ENCODE results near the gene MECP2.

MECP2 gene

DNA sequence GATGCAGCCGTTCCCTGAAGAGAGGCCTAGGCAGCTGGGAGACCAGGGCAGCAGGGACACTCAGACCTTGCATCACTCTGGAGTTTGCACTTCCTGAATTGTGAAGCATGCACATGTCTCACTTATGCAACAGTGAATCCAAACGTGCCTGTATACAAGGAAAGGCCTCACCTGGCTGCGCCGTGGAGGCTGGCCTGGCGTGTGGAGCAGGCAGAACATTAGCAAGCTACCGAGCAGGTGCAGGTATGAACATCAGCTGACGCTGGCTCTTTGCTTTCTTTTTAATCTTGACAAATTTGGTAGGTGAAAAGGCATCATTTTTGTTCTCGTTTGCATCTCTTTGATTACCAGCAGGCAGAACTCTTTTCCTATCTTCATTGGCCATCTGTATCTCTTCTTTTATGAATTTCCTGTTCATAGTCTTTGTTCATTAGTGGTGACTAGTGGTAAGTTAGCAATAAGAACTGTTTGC, 40.7 kb downstream of the MECP2 start:
- Mint-ChIP-seq H3K9me3 (no peaks in the 10 kb centered on the region), H3K4me1 (peaks cover 62% of the 10 kb centered on the region), H3K27ac (peak overlapping the region in 1 of 2 donors; percentile 92), H3K27me3 (no peaks in the 10 kb centered on the region), H3K4me3 (peak overlapping the region; percentile 40 to 49)
- ATAC-seq: no peak
- DNase-seq: no peak

GRCh38 chrX:154051201-154051810, 46.2 kb downstream of the MECP2 start:
- ATAC-seq (peak; percentile 69), DNase-seq (peak; percentile 40 to 46)
- no peaks in the 10 kb centered on the region for H3K9me3 Mint-ChIP-seq
- no peak overlapping the region for H3K4me3 Mint-ChIP-seq
- H3K27ac Mint-ChIP-seq: peak overlapping the region in 1 of 2 donors; percentile 57
- H3K4me1 Mint-ChIP-seq: peaks cover 47% of the 10 kb centered on the region
- H3K27me3 Mint-ChIP-seq: no peaks in the 10 kb centered on the region

- ATAC-seq: no peak
- Mint-ChIP-seq H3K4me3 (no peak overlapping the region), H3K4me1 (peaks cover 49% of the 10 kb centered on the region), H3K9me3 (no peaks in the 10 kb centered on the region), H3K27ac (peak overlapping the region in 1 of 2 donors; percentile 87), H3K27me3 (no peaks in the 10 kb centered on the region)
- DNase-seq: no peak
These were observed 47.4 kb downstream of the MECP2 start for GRCh38 chrX:154050113-154050495.

GRCh38 chrX:154049209-154050112, 48.1 kb downstream of the MECP2 start:
- H3K27ac Mint-ChIP-seq: peak overlapping the region in 1 of 2 donors; percentile 87

GRCh38 chrX:154048398-154048797, 49.1 kb downstream of the MECP2 start:
- DNase-seq (no peak), ATAC-seq (no peak)
- Mint-ChIP-seq H3K27me3 (no peaks in the 10 kb centered on the region), H3K4me1 (peaks cover 49% of the 10 kb centered on the region), H3K4me3 (no peak overlapping the region), H3K9me3 (no peaks in the 10 kb centered on the region), H3K27ac (no peak overlapping the region)

More at GRCh38 chrX:154049209-154050112, 48.1 kb downstream of the MECP2 start:
- H3K9me3 Mint-ChIP-seq: no peaks in the 10 kb centered on the region
- DNase-seq (no peak), ATAC-seq (no peak)
- no peak overlapping the region for H3K4me3 Mint-ChIP-seq
- H3K4me1 Mint-ChIP-seq: peaks cover 49% of the 10 kb centered on the region
- no peaks in the 10 kb centered on the region for H3K27me3 Mint-ChIP-seq

DNA sequence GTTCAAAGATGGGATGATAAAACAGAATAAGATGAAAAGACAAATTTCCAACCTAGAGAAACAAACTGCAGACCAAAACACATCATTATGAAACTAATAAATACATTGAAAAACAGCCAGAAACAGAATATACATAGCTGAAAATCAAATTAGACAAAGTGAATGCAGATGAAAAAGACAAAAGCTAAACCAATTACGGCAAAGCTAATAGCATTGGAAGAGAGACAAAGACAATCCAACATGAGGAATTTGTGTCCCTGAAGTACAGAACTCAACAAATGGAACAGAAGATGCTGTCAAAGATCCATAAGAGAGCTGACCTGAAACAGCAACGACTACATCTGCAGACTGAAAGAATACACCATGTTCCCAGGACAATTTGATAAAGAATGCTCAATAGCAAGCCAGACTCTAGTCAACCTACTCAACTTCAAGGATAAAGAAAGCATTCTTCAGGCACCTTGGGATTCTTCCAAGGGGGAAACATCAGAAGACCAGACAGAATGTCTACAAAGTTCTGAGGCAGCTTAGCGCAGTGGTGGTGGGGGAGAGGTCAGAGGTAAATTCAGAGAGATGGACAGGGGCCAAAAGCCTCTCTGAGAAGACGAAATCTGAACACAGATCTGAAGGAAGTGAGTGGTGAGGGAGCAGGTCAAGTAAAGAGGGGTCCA, 50.4 kb downstream of the MECP2 start:
- ATAC-seq: no peak
- Mint-ChIP-seq H3K27me3 (no peaks in the 10 kb centered on the region), H3K4me3 (no peak overlapping the region), H3K9me3 (no peaks in the 10 kb centered on the region), H3K4me1 (peaks cover 52% of the 10 kb centered on the region), H3K27ac (peak overlapping the region in 1 of 2 donors; percentile 51)
- DNase-seq: no peak

- H3K4me3 Mint-ChIP-seq: no peak overlapping the region
- H3K4me1 Mint-ChIP-seq: peaks cover 52% of the 10 kb centered on the region
- H3K27me3 Mint-ChIP-seq: no peaks in the 10 kb centered on the region
- H3K27ac Mint-ChIP-seq: peak overlapping the region in 1 of 2 donors; percentile 76
- DNase-seq: no peak
- no peaks in the 10 kb centered on the region for H3K9me3 Mint-ChIP-seq
- ATAC-seq: no peak
These were observed 51.3 kb downstream of the MECP2 start for GRCh38 chrX:154046031-154046781.

DNA sequence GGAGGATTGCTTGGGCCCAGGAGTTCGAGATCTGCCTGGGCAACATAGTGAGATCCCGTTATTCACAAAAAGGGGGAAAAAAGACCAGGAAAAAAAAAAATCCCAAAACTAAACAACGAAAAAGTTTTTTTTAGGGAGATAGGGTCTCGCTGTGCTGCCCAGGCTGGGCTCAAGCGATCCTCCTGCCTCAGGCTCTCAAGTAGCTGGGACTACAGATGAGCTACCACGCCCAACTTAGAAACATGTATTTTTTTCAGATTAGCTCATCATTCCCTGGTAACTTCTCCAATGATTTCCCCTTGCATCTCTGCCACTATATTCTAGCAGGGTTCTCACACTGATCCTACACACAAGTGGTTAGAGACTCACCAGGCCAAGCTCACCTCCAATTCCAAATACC, 53.4 kb downstream of the MECP2 start:
- Mint-ChIP-seq H3K4me1 (peaks cover 52% of the 10 kb centered on the region), H3K27me3 (no peaks in the 10 kb centered on the region), H3K9me3 (no peaks in the 10 kb centered on the region), H3K4me3 (no peak overlapping the region), H3K27ac (no peak overlapping the region)
- ATAC-seq (no peak), DNase-seq (no peak)

DNA sequence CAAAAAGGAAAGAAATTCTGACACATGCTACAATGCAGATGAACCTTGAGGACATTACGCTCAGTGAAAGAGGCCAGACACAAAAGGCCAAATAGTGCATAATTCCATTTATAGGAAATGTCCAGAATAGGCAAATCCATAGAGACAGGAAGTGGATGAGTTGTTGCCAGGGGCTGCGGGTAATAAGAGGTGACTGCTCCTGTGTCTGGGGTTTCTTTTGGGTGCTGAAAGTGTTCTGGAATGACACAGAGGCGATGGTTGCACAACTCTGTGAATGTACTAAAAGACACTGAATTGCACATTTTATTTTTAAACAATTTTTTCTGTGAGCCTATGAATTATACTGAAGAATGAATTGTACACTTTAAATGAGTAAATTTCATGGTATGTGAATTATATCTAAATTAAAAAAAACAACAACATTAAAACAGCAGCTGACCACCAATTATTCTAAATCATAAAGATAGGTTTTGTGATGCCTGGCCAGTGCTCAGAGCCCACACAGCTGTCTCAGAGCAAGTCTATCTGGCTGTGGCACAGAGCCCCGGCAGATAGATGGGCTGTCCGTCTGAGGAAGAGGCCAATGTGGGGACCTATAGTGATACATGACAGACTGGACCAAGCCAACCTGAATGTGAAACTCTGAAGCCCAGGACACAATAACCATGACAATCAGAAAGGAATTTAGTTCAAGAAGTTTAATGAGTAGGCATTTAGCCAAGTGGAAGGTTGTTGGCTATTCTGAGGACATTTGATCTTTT, 54.3 kb downstream of the MECP2 start:
- Mint-ChIP-seq H3K4me3 (no peak overlapping the region), H3K9me3 (no peaks in the 10 kb centered on the region), H3K27ac (peak overlapping the region in 1 of 2 donors; percentile 42), H3K4me1 (peaks cover 52% of the 10 kb centered on the region), H3K27me3 (no peaks in the 10 kb centered on the region)
- no peak for ATAC-seq
- DNase-seq: no peak

DNA sequence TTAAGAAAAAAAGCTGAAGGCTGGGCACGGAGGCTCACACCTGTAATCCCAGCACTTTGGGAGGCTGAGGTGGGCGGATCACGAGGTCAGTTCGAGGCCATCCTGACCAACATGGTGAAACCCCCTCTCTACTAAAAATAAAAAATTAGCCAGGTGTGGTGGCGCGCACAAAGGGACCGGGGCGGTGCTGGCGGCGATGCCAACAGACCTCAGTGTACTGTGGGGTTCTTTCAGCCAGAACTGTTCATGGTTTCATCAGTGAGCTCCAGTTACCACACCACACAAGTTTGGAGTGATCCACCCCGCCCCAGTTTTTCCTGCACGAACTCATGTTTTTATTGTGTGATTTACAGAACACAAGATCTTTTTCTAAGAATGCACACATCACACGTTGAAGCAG, 56.7 kb downstream of the MECP2 start:
- Mint-ChIP-seq H3K4me3 (peak overlapping the region; percentile 13 to 31), H3K4me1 (peaks cover 44% of the 10 kb centered on the region), H3K27me3 (no peaks in the 10 kb centered on the region), H3K9me3 (no peaks in the 10 kb centered on the region), H3K27ac (peak overlapping the region in 1 of 2 donors; percentile 34)
- DNase-seq: peak in 1 of 2 donors; percentile 13
- peak; percentile 34 for ATAC-seq

DNA sequence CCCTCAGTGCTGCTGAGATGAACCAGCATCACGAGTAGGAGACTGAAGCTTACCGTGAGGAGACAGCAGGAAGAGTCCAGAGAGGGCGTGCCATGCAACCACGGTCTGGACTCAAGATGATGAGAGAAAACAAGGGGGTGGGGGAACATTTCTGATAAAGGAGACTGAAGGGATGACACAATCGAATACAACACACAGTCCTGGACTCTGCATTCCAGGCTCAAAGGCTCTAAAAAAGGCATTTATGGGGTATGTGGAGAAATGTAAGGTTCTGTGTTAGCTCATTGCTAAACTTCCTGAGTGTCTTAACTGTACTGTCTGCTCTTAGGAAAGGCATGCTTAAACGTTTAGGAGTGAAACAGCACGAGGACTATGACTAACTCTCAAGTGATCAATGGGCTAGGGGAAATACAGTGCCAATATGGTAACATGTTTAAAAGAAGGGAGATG, 57.2 kb downstream of the MECP2 start:
- Mint-ChIP-seq H3K27ac (peak overlapping the region in 1 of 2 donors; percentile 94), H3K4me3 (peak overlapping the region; percentile 13 to 31), H3K4me1 (peaks cover 45% of the 10 kb centered on the region), H3K9me3 (no peaks in the 10 kb centered on the region), H3K27me3 (no peaks in the 10 kb centered on the region)
- DNase-seq: no peak
- peak; percentile 84 for ATAC-seq

DNA sequence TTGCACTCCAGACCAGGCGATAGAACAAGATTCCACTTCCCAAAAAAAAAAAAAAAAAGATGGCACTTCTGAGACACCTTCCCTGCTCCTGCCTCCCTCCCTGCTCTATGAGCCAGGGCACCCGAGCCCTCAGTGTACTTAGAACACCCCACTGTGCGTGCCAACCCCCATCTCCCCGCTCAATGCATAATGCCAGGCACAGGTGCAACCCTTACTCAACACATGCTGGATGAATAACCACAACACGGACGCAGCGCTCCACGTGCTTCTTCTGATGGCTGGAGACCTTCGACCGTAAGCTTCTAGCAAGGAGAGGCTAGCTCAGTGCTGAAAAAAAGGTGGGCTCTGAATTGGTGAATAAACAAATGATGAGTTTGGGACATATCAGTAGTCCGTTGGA, 57.9 kb downstream of the MECP2 start:
- Mint-ChIP-seq H3K4me3 (no peak overlapping the region), H3K27me3 (no peaks in the 10 kb centered on the region), H3K9me3 (no peaks in the 10 kb centered on the region)

DNA sequence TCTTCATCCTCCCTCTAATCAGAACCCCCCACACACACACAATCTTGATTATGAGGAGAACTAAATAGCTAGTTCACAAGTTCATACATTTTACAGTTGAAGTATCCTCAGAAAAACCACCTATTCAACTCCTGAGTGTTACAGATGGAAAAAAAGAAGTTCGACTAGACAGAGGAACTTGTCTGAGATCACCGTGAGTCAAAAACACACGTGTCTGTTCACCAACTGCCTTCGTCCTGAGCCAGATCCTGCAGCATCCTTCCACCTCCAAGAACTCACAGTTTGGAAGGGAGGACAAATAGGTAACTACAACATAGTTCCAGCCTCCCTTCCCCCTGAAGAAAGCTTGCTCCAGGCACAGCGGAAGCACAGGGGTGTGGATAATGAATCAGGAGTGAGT, 58.9 kb downstream of the MECP2 start:
- ATAC-seq (no peak), DNase-seq (no peak)
- peaks cover 45% of the 10 kb centered on the region for H3K4me1 Mint-ChIP-seq
- no peaks in the 10 kb centered on the region for H3K9me3 Mint-ChIP-seq
- H3K27me3 Mint-ChIP-seq: no peaks in the 10 kb centered on the region
- H3K4me3 Mint-ChIP-seq: no peak overlapping the region
- no peak overlapping the region for H3K27ac Mint-ChIP-seq

More for the DNA sequence above, 57.9 kb downstream of the MECP2 start:
- DNase-seq (no peak), ATAC-seq (no peak)
- peaks cover 45% of the 10 kb centered on the region for H3K4me1 Mint-ChIP-seq
- H3K27ac Mint-ChIP-seq: peak overlapping the region in 1 of 2 donors; percentile 94

DNA sequence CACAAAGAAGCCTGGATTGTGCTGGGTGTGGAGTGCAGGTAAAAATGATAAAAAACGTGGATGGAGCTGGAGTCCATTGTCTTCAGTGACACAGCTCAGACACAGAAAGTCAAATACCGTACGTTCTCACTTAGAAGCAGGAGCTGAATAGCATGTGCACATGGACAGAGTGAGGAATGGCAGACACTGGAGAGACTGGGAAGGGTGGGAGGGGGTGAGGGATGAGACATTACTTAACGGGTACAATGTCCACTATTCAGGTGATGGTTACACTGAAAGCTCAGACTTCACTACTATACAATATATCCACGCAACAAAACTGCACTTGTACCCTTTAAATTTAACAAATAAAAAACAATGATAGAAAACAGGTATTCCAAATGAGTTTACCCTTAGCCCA, 59.8 kb downstream of the MECP2 start:
- no peak overlapping the region for H3K27ac Mint-ChIP-seq
- no peaks in the 10 kb centered on the region for H3K9me3 Mint-ChIP-seq
- no peak overlapping the region for H3K4me3 Mint-ChIP-seq
- ATAC-seq (no peak), DNase-seq (no peak)
- H3K27me3 Mint-ChIP-seq: no peaks in the 10 kb centered on the region
- H3K4me1 Mint-ChIP-seq: peaks cover 45% of the 10 kb centered on the region
